Cerebellar nuclear complex (tissue), 1 donor: Measurements from ENCODE around the gene ZNF777.
"Not testable (repeated sequence)": the region's sequence is repeated elsewhere in the genome, so short reads cannot be mapped to it uniquely, and the experiment has no call there.

Experiments used
- DNase-seq, 2 experiments: peaks; one replicate each; lab custom pipeline; 2025; lab: John Stamatoyannopoulos, UW

Gene ZNF777

DNA sequence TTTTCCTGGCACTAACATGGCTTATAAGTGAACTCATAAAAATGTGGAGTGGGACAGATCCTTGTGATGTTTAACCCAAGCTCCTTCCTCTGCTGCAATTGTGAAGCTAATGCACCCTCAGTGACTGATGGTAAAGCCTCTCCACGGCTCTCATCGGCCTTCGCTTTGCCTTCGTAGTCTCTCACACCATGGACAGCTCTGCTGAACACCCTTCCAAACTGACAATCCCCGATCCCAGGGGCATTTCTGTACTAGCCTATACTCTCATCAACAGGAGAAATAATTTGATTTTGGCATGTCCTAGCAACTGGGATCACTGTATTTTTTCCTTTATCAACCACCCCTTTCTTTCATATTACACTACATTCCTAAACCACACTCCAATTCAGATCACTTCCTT, 6.1 kb downstream of the ZNF777 start:
- no peak for DNase-seq

DNA sequence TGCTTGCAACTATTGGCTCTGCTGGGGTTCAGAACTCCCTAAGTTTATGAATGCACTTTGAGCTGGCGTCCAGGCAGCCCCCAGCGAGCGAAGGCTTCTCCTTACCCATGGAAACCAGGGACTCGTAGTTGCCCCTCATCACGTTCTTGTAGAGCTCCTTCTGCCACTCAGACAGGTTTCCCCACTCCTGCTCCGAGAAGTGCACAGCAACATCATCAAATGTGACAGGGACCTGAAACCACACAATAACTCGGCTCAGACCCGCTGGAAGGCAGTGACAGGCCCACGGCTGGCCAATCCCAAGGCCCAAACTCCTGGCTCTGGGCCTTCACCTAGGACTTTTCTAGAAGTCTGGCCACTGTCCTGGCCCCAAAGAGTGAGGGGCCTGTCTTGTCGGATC, 6.9 kb downstream of the ZNF777 start:
- DNase-seq = no peak

DNA sequence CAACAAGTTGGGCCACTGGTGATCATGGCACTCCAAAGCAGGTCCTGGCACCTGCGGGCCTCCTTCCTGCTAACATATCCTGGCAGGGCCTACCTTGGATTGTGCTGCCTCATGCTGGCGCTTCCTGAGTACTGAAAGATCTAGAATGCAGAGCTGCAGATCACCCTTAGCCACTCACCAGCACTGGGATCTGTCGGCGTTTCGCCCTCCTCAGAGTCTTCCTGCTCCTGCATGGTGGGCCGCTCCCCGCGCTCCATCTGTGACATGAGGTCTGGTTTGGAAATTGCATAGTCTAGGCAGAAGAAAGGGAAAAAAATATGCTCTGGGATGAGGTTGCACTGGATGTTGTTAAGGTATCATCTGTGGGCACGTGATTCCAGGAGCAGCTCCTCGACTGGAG, 10.0 kb downstream of the ZNF777 start:
- no peak for DNase-seq

DNA sequence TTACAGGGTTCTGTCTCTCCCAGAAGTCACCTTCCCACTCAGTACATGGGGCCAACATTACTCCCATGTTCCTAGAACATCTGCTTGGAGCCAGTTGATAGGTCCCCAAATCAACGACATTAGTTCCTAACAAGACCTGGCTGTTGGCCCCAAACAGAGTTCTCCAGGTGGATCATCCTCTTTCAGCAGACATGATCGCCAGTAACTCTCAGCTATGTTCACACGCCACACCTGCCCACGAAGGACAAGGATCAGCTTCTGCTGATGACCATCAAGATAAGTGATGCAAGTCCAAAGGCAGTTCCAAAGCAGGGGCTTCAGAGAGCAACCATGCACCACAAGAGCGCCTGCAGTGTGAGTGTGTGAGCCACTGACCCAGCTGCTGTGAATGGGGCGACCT, 11.0 kb downstream of the ZNF777 start:
- DNase-seq = no peak

DNA sequence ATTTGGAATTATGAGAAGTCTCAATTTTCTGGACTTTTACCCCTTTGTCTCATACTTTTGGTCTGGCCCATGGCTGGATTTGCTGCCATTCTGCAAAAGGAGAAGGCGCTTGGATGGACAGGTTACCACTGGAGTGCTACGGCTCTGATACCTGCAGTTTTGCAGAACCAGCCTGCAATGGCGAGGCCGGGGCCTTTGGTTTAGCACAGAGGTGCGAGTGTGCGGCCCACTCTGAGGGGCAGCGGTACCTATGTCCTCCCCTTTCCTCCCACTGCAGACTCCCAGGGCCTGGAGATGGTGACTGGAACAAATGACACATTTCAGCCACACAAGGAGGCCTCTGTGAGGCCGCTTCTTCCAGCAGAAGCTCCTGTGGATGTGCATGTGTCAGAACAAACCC, 11.9 kb downstream of the ZNF777 start:
- DNase-seq = no peak

DNA sequence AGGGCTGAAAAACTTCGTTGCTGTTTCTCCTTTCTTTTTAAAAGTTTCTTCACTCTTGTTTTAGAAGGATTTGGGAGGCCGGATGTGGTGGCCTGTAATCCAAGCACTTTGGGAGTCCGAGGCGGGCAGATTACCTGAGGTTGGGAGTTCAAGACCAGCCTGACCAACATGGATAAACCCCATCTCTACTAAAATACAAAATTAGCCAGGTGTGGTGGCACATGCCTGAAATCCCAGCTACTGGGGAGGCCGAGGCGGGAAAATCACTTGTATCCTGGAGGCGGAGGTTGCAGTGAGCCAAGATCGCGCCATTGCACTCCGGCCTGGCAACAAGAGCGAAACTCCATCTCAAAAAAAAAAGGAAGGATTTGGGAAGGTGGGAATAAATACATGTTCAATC, 14.8 kb downstream of the ZNF777 start:
- not testable (repeated sequence) for DNase-seq

DNA sequence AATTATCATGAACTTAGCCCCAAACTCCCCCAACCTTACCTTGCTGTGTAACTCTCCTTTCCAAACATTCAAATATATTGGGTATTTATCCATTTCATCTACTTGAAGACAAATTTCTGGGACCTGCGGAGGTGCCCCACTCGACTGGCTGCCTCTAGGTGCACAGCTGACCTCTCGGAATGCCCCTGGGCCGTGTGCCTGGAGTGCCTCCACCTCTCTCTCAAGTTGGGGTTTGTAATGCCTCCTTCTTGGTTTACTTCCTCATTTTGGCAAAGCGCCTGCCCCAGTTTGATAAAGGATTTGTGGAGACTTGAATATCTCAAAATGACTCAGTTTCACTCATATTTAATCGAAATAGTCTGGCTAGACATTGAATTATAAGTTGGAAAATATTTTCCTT, 16.6 kb downstream of the ZNF777 start:
- DNase-seq = no peak

DNA sequence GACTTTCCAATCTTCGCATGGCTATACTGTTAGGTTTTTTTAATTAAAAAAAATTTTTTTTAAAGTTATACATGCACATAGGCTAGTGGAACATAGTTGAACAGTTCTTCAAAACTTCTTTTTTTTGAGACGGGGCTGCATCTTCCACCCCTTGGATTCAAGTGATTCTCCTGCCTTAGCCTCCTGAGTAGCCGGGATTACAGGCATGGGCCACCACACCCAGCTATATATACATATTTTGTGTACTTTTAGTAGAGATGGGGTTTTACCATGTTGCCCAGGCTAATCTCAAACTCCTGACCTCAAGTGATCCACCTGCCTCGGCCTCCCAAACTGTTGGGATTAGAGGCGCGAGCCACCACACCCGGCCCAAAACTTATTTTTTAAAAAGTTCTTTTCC, 17.3 kb downstream of the ZNF777 start:
- DNase-seq = no peak

DNA sequence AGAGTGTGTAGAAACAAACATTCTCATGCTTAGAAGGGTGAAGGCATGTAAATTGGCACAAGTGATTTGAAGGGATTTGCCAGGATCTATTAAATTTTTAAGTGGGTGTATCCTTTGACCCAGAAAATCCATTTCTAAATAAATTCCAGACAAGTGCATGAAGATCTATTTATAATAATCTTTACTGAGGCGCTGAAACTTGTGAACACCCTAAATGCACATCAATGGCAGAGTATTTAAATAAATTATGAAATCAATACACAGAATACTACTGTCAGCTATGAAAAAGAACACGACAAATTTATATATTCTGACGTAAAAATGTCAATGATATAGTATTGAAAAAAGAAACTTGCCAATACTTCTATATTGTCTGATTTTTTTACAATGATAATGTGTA, 17.9 kb downstream of the ZNF777 start:
- DNase-seq = no peak

DNA sequence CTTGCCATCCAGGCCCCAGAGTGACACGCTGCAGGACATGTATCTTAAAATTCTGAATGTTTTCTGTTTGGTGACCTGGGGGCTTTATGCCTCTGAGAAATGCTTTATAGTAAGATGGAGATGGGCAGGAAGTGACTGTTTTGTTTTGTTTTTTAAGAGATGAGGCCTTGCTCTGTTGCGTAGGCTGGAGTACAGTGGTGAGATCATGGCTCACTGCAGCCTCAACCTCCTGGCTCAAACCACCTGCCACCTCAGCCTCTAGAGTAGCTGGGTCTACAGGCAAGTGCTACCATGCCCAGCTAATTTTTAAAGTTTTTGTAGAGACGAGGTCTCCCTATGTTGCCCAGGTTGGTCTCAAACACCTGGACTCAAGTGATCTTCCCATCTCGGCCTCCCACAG, 20.6 kb downstream of the ZNF777 start:
- DNase-seq = no peak

DNA sequence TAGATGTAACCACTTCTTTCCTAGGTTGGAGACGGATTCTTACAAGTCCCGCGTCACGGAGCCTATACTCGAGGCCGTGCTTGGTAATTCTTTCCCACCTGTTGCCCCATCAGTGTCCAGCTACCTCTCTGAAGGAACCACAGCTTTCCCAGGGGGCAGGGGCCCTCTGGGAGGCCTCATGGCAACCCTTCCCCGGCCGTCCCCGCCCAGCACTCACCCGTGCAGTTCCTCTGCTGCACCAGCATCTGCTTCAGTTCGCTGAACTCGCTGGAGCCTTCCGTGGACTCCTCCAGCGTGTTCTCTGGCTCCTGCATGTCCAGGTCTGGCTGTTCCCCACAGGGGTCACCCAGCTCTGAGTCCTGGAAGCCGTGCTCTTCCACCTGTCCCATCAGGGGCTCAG, 24.5 kb downstream of the ZNF777 start:
- no peak for DNase-seq

DNA sequence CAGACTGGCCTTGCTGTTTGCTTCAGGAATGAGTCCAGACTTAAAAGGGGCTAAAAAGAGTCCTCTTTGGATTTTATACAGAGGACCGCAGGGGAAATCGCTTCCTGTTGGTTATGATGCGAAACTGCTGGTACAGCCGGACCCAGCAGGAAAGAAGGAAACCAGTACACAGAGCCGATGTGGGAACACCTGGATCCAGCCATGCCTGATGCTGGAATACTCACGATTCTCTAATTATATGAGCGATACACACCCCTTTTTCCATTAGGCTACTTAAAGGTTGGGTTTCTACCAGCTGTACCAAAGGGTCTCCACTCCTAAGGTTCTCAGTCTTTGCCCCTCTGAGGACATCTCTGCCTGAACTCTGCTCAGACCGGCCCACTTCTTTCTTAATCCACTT, 27.7 kb downstream of the ZNF777 start:
- no peak for DNase-seq

DNA sequence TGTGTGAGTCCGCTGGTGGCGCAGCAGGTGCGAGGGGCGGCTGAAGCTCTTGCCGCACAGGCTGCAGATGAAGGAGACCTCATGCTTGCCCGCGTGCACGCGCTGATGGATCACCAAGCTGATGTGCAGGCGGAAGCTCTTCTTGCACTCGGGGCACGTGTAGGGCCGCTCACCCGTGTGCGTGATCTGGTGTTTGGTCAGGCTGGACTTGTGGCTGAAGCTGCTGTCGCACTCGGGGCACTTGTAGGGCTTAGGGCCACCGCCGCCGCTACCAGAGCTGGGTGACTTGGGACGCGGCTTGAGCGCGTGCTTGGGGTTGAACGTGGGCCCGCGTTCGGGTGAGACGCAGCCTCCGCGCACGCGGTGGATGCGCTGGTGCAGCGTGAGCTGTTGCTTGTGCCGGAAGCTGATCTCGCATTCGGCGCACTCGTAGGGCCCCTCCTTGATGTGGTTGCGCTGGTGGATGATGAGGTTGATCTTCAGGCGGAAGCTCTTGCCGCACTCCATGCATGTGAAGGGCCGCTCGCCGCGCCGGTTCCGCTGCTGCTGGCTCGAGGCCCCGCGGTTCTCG, 28.7 kb downstream of the ZNF777 start:
- DNase-seq = no peak

DNA sequence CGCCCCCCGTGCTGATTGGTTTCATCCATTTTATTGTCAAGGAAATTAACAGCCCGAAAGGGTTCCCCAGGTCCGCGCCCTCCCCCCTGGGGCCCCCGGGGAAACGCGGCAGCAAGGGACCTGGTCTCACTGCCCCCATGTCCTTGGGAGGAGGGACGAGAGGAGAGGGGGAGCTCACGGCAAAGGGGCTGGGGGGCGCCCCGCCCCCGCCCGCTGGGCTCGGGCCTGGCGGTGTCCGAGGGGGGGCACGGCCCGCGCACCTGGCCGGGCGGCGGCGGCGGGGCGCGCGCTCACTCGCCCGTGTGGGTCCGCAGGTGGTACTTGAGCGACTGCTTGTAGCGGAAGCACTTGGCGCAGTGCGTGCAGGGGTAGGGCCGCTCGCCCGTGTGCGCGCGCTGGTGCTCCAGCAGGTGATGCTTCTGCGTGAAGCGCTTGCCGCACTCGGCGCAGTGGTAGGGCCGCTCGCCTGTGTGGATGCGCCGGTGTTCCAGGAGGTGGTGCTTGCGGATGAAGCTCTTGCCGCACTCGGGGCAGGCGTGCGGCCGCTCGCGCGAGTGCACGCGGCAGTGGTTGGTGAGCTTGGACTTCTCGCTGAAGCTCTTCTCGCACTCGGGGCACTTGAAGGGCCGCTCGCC, 29.3 kb downstream of the ZNF777 start:
- DNase-seq = no peak

DNA sequence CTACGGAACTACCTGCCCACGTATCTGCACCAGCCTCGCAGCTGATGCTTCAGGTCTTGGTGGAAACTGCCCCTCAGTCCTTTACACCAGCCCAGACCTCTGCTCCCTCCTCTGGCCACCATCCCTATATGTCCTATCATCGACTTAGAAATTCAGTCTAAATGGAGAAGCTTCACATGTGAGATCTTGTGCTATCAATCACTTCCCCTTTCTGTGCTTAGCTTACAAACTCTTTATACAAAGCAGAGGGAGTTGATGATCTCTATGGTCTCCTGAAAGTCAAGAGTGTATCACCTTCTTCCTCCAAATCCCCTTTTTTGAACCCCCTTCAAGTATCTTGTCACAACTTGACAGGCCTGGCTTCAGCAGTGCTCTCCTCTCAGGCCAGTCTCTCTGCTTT, 30.7 kb downstream of the ZNF777 start:
- DNase-seq = no peak

DNA sequence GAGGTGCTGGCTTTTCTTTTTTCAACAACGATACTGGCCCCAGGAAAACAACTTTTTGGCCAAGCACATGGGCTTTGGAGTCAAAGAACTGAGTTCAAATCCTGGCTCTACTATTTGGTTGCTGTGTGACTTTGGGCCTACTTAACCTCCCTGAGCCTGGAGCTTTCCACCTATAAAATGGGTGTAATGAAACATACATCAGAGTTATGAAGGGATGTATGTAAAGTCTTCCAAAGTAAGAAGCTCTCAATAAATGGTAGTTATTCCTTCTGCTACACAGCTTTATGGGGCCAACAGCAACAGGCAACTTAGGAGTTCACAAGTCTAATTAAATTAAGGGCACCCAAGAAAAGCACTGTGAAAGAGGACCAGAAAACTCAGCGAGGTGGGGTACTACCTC, 33.0 kb downstream of the ZNF777 start:
- no peak for DNase-seq

DNA sequence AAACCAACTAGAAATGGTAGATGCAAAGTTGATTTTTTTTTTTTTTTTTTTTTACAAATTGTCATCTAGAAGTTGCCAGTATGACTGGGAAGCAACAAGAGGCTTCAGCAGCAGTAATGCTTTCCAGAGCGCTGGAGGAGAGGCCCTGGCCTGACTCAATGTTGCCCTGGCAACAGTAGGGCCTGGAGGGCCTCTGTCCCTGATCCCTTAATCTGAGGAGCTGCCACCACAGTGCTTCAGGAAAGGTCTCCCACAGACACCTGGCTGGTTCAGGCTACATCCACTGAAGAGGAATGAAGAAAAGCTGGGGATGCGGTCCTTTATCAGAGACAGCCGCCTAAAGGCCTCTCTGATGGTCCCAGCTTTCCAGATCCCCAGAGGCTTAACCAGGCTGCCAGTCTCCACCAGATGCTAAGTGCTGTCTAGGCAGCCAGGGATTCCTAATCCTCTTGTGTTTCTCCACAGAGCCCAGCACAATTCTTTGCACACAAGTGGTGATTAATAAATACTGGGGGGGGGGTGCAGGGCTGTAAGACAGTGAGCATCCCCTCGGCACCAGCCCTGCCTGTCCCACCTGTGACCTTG, 33.7 kb downstream of the ZNF777 start:
- DNase-seq = no peak

DNA sequence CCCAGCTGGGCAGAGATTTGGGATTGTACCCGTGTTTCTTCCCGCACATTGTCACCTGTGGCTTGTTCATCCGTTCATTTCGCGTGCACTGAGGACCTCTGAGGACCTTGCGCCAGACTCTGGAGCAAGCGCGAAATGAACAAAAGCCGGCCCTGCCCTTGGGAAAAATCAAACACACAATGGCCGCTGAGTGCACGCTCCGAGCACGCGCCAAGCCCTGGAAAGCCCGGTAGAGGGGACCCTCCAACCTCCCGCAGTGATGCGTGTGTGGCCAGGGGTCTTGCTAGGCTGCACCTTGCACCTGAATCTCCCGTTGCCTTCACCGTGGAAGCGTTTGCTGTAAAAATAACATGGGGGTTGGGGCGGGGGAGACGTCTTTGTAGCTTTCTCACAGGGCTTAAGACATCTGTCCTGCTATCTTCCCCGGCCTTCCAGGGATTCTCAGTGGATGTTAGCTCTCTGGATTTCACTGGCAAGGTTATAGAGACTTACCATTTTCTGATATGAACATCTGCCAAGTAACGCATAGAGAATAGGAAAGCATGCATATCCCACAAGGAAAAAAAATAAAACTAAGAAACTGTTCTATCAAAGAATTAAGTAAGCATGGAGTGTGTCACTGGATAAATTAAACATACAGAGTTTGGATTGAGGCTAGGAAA, 37.3 kb downstream of the ZNF777 start:
- DNase-seq = no peak

DNA sequence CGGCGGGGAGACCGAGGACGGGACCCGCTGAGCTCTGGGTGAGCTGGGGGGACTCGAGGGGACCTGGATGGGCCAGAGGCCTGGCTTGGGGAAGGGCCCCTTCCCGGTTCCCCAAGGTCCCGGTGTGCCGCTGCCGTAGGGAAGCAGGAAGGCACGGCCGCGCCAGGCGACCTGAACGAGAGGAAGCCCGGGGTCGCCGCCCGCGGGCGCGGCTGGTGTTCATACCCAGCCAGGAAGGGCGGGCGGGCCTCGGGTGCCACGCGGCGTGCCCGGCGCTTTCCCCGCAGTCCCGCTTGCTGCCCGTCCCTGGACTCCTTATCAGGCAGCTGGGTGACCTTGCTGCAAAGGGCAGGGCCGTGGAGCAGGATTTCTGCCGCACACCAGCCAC, 38.0 kb downstream of the ZNF777 start:
- no peak for DNase-seq

DNA sequence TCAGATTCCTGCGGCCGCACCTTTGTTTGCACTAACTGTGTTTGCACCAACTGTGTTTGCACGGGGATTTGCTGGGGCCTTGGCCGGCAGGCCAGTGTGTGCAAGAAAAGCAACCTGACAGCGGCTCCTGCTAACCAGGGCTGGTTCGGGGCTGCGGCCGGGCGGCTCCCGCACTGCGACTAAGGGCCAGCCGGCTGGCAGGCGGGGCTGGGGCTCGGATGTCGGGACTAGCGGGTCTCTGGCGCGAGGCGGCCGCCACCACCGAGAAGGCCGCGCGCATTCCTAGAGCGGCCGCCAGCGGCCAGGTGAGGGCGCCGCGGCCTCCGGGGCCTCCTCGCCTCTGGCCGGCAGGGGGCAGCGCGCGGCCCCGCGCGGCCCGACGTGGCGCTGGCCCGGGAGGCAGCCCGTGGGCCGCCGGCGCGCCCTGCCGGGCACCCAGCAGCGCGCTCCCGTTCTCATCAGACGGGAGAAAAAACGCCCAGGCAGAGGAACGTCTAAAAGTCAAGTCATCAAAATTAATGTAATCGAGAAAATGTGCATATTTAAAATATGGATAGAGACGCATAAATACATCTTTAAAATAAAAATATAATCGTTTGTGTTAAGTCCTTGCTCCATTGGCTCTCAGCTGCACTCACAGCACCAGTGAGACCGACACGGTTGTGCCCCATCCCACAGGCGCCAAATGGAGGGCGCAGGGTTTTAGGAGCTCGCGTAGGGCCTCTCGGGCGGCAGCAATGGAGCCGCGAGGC, 38.5 kb downstream of the ZNF777 start:
- no peak for DNase-seq

DNA sequence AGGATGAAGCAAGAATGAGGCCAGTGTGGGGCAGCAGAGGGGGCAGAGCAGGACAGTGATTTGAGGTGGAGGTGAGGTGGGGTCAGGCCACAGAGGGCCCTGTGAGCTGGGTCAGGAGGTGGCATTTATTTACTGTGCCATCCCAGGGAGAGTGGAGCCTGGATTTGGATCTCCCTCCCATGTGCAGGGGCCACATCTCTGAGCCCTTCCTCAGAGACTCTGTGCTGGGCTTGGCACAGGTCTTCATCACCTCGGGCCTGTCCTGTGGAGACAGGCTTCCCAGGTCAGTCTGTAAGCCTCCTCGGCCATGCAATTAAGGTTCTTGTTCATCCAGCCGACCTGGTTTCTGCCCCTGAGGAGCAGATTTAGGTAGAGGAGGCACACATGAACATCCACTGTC, 40.9 kb downstream of the ZNF777 start:
- DNase-seq = no peak

DNA sequence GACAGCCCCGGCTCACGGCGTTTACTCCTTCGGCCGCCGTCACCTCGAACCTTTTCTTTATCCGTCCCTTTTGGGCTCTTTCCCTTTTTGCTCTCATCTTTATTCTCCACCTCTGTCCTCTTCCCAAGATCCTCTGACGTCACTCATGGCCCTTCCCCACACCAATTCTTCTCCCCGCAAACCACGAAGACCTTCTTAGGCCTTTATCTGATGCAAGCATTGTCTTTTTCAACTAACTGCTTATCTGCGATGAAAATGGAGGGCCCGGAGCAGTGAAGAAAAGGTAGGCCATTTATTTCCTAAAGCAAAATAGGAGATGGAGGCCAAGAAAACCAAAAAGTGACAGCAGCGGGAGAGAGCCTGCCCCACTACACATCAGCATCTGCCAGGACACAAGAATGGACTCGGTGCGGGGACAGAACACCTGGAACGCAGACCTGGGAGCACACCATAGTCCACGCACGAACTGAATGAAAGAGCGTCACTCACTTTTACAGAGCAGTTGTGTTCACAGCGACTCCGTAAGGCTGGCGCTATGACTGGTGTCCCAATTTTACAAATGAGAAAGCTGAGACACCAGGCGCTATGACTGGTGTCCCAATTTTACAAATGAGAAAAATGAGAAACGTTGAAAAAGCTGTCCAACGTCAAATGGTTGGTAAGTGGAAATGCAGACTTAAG, 45.3 kb downstream of the ZNF777 start:
- DNase-seq = no peak
